Activated CD8-positive, alpha-beta T cell treated with anti-CD3 and anti-CD28 coated beads, Interleukin-2, amount 10 ng/mL, durations not matched to agents 7 days and 5 days (primary cell): Measurements from ENCODE around the gene RNF151. TPM values are rescaled to one million over a fixed set of nuclear protein-coding genes. Genes with fewer than 3 reads are reported as not detected.
"Not testable (repeated sequence)": the region's sequence is repeated elsewhere in the genome, so short reads cannot be mapped to it uniquely, and the experiment has no call there.

Source experiments
- ATAC-seq: fragments of 150-1000 bp; cut with Tn5 transposase; one replicate; pipeline ENCODE4 v1.10.0; 2021; ENCODE audit warnings: moderate library complexity
- CTCF ChIA-PET: fragments of 350-600 bp; sonication (Branson Sonifier 250); formaldehyde crosslinking; loops from one replicate; lab custom pipeline; 2021; ENCODE audit warnings: antibody characterized with exemption; lab: Charles Lee
- POLR2A ChIA-PET: fragments of 350-600 bp; sonication (Branson Sonifier 250); formaldehyde crosslinking; loops from one replicate; lab custom pipeline; 2021; ENCODE audit warnings: antibody characterized with exemption; lab: Charles Lee
- DNase-seq: peaks from one replicate; pipeline ENCODE4 v3.0.0-alpha.2; 2020
- H3K27ac Mint-ChIP-seq: one replicate; pipeline ENCODE4 v1.8.0; 2021; ENCODE audit warnings: mild to moderate bottlenecking, mixed read lengths
- H3K27me3 Mint-ChIP-seq: one replicate; pipeline ENCODE4 v1.8.0; 2021; ENCODE audit warnings: low read depth, mixed read lengths
- H3K36me3 Mint-ChIP-seq: one replicate; pipeline ENCODE4 v1.8.0; 2021; ENCODE audit warnings: low read depth, mixed read lengths
- H3K4me1 Mint-ChIP-seq: one replicate; pipeline ENCODE4 v1.8.0; 2021; ENCODE audit warnings: low read depth, mixed read lengths
- H3K4me3 Mint-ChIP-seq: one replicate; pipeline ENCODE4 v1.8.0; 2021; ENCODE audit warnings: mild to moderate bottlenecking, mixed read lengths
- H3K9me3 Mint-ChIP-seq: one replicate; pipeline ENCODE4 v1.8.0; 2022; ENCODE audit warnings: mixed read lengths; ENCODE audit not compliant: insufficient read depth
- total RNA-seq, 2 experiments: library from RNA; stranded (reverse); gene quantifications; one replicate each; pipeline ENCODE4 v1.2.3, GENCODE V29; 2021

RNF151 gene
- total RNA-seq, 2 experiments from 2014 or later: not detected

DNA sequence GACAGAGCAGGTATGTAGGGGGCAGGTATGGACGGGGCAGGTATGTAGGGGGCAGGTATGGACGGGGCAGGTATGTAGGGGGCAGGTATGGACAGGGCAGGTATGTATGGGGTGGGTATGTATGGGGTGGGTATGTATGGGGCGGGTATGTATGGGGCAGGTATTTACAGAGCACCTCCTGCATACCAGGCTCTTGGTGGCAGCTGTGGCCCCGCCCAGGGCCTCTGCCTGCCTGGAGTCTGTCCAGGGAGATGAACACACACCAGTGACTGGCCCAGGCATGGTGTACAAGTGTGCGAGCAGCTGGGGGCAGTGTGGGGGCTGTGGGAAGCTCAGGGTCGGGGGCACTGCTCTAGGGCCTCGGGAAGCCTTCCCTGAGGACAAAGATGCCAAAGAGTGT is 16.6 kb upstream of the RNF151 start:
- DNase-seq (no peak), ATAC-seq (no peak)
- Mint-ChIP-seq H3K27ac (no peak overlapping the region), H3K27me3 (no peaks in the 10 kb centered on the region), H3K9me3 (no peaks in the 10 kb centered on the region), H3K4me3 (no peak overlapping the region), H3K4me1 (no peaks in the 10 kb centered on the region), H3K36me3 (no peaks in the 10 kb centered on the region)
- ChIA-PET POLR2A (interaction anchor here (1.8 to 3.4 kb wide), 2 partner anchors 10 to 15 kb away, joined by 8 to 14 read pairs; partner anchors contain the start of genes NDUFB10 and RPS2), CTCF (no interaction called here)

- H3K9me3 Mint-ChIP-seq: no peaks in the 10 kb centered on the region
- H3K4me1 Mint-ChIP-seq: no peaks in the 10 kb centered on the region
- ChIA-PET CTCF (no interaction called here), POLR2A (interaction anchor here (1.8 to 3.4 kb wide), 2 partner anchors 10 to 15 kb away, joined by 8 to 14 read pairs; partner anchors contain the start of genes NDUFB10 and RPS2)
- no peaks in the 10 kb centered on the region for H3K27me3 Mint-ChIP-seq
- no peaks in the 10 kb centered on the region for H3K36me3 Mint-ChIP-seq
- DNase-seq (no peak), ATAC-seq (no peak)
- no peak overlapping the region for H3K27ac Mint-ChIP-seq
- no peak overlapping the region for H3K4me3 Mint-ChIP-seq
These were observed 16.1 kb upstream of the RNF151 start for GRCh38 chr16:1950559-1950958.

DNA sequence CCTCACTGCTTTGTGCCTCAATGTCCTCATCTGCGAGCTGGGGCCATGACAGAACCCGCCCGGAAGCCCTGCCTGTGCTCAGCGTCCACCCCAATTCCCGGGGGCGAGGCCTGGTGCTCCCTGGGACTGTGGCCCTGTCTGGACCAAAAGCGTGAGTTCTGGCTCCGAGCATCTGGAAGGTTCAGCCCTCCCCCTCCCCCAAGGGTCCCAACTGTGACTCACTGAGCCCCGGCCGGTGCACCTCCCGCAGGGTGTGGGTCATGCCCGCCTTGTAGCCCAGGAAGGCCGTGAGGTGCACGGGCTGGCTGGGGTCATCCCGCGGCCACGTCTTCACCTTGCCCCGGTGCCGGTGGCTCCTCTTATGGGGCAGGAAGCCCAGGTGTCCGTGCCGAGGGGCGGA is 12.9 kb upstream of the RNF151 start:
- ATAC-seq (no peak), DNase-seq (no peak)
- no peaks in the 10 kb centered on the region for H3K9me3 Mint-ChIP-seq
- H3K27me3 Mint-ChIP-seq: no peaks in the 10 kb centered on the region
- no peak overlapping the region for H3K27ac Mint-ChIP-seq
- ChIA-PET POLR2A (interaction anchor here (3.4 kb wide), 1 partner anchor 12 kb away, joined by 14 read pairs; the partner anchor contains the start of gene RPS2), CTCF (no interaction called here)
- no peaks in the 10 kb centered on the region for H3K4me1 Mint-ChIP-seq
- no peaks in the 10 kb centered on the region for H3K36me3 Mint-ChIP-seq
- H3K4me3 Mint-ChIP-seq: no peak overlapping the region

DNA sequence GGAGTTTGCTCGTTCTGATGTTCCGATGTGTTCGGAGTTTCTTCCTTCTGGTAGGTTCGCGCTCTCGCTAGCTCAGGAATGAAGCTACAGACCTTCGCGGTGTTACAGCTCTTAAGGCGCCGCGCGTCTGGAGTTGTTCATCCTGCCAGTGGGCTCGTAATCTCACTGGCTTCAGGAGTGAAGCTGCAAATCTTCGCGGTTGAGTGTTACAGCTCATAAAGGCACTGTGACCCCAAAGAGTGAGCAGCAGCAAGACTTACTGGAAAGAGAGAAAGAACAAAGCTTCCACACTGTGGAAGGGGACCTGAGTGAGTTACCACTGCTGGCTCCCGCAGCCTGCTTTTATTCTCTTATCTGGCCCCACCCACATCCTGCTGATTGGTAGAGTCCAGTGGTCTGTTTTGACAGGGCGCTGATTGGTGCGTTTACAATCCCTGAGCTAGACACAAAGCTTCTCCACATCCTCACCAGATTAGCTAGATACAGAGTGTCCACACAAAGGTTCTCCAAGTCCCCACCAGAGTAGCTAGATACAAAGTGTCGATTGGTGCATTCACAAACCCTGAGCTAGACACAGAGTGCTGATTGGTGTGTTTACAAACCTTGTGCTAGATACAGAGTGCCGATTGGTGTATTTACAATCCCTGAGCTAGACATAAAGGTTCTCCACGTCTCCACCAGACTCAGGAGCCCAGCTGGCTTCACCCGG is 9.1 kb upstream of the RNF151 start:
- DNase-seq, H3K4me3 Mint-ChIP-seq, ATAC-seq, POLR2A ChIA-PET, H3K9me3 Mint-ChIP-seq, H3K27me3 Mint-ChIP-seq, H3K27ac Mint-ChIP-seq, CTCF ChIA-PET: not testable (repeated sequence)
- Mint-ChIP-seq H3K4me1 (peaks cover 30% of the 10 kb centered on the region), H3K36me3 (peaks cover 24% of the 10 kb centered on the region)

DNA sequence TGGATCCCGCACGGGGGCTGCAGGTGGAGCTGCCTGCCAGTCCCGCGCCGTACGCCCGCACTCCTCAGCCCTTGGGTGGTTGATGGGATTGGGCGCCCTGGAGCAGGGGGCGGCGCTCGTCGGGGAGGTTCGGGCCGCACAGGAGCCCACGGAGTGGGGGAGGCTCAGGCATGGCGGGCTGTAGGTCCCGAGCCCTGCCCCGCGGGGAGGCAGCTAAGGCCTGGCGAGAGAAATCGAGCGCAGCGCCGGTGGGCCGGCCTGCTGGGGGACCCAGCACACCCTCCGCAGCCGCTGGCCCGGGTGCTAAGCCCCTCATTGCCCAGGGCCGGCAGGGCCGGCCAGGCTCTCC is 8.5 kb upstream of the RNF151 start:
- H3K36me3 Mint-ChIP-seq: peaks cover 29% of the 10 kb centered on the region
- H3K27ac Mint-ChIP-seq, ATAC-seq, H3K9me3 Mint-ChIP-seq, H3K27me3 Mint-ChIP-seq, DNase-seq, CTCF ChIA-PET, H3K4me3 Mint-ChIP-seq, POLR2A ChIA-PET: not testable (repeated sequence)
- peaks cover 35% of the 10 kb centered on the region for H3K4me1 Mint-ChIP-seq

DNA sequence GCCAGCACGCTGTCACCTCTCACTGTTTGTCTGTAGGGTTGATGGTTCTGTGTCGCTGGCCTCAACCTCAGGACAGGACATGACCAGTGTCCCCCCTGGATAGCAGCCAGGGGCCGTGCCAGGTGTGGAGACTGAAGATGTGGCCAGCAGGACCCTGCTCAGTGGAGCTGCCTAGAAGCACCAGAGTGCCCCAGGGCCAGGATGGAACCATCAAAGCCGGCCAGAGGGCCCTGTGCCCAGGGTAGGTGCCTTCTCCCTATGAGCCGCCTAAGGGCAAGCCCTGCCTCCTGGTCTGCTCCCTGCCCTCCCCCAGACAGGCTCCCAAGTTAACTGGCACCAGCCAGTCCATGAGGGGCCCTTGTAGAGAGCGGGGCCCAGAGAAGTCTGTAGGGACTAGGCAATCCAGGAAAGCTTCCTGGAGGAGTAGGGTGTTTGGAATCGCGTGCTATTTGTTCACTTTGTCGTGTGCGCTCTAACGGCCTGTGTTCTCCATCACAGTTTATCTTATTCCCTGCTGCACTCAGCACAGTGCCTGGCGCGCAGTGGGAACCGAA is 7.9 kb upstream of the RNF151 start:
- H3K4me1 Mint-ChIP-seq: peaks cover 40% of the 10 kb centered on the region

DNA sequence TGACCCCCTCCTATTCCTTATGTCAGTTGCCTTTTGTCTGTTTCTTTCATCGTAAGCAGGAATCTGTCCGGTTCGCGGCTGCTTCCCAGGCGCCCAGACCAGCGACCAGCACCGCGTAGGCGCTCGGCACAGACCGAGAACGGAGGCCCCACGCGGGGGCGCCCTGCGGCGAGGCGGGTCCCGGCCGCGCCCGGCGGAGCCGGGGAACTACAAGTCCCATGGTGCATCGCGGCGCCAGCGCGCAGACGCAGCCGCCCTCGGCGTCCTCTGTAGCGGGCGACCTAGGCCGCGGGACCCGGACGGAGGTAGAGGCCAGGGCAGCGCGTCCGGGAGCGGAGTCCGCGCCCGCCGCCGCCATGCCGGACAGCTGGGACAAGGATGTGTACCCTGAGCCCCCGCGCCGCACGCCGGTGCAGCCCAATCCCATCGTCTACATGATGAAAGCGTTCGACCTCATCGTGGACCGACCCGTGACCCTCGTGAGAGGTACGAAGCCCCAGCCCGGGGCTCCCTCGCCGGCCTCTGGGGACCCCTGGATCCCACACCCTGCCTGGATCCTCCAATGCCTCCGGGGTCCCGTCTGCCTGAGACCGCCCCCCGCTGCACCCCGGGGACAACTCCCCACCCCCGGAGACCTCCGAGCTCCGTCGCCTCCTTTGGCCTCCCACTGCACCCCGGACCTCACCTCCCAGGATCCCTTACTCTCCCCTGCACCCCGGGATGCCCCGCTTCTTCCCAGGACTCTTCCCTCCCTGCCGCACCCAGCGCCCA is 7.2 kb upstream of the RNF151 start, which contains the start of gene NDUFB10:
TSS of gene NDUFB10 (plus strand) at position 270 of the 771 bp plus-strand sequence. CDS start at position 357, 87 bp downstream.
- Mint-ChIP-seq H3K9me3 (no peaks in the 10 kb centered on the region), H3K4me1 (peaks cover 45% of the 10 kb centered on the region), H3K4me3 (peak within 1 kb of the TSS; percentile 95), H3K27me3 (no peaks in the 10 kb centered on the region), H3K36me3 (peaks cover 41% of the 10 kb centered on the region), H3K27ac (peak within 1 kb of the TSS; percentile 95)
- DNase-seq (peak; percentile 92), ATAC-seq (peak; percentile 76)
- CTCF ChIA-PET: interaction anchor here (1.4 kb wide), 1 partner anchor 16 kb away, joined by 4 read pairs; the partner anchor contains the start of gene MSRB1
- POLR2A ChIA-PET: interaction anchor here (1.0 to 2.5 kb wide), 4 partner anchors 9 to 190 kb away, joined by 3 to 19 read pairs (median 8); partner anchors contain the start of genes MSRB1 and TBL3

More for the DNA sequence above, 7.9 kb upstream of the RNF151 start:
- H3K9me3 Mint-ChIP-seq: no peaks in the 10 kb centered on the region
- peaks cover 36% of the 10 kb centered on the region for H3K36me3 Mint-ChIP-seq
- no peak for ATAC-seq
- POLR2A ChIA-PET: interaction anchor here (2.5 kb wide), 1 partner anchor 12 kb away, joined by 19 read pairs; the partner anchor contains the start of gene TBL3
- peak overlapping the region; percentile 95 for H3K4me3 Mint-ChIP-seq
- no peaks in the 10 kb centered on the region for H3K27me3 Mint-ChIP-seq
- peak overlapping the region; percentile 95 for H3K27ac Mint-ChIP-seq
- no peak for DNase-seq
- CTCF ChIA-PET: no interaction called here

GRCh38 chr16:1960665-1961630 is 5.7 kb upstream of the RNF151 start:
- H3K27ac Mint-ChIP-seq: peak overlapping the region; percentile 95
- ChIA-PET CTCF (interaction anchor here (0.9 to 1.5 kb wide), 4 partner anchors 11 to 255 kb away, joined by 3 to 5 read pairs (median 4); partner anchors contain the start of genes MAPK8IP3, MSRB1 and TBL3), POLR2A (interaction anchor here (0.6 to 2.5 kb wide), 9 partner anchors 10 to 784 kb away, joined by 3 to 19 read pairs (median 3); partner anchors contain the start of genes MSRB1, TBL3 and TRAF7)
- H3K4me3 Mint-ChIP-seq: peak overlapping the region; percentile 95
- peaks cover 50% of the 10 kb centered on the region for H3K4me1 Mint-ChIP-seq
- H3K9me3 Mint-ChIP-seq: no peaks in the 10 kb centered on the region
- DNase-seq: peak; percentile 40
- H3K36me3 Mint-ChIP-seq: peaks cover 50% of the 10 kb centered on the region
- H3K27me3 Mint-ChIP-seq: no peaks in the 10 kb centered on the region
- ATAC-seq: no peak

DNA sequence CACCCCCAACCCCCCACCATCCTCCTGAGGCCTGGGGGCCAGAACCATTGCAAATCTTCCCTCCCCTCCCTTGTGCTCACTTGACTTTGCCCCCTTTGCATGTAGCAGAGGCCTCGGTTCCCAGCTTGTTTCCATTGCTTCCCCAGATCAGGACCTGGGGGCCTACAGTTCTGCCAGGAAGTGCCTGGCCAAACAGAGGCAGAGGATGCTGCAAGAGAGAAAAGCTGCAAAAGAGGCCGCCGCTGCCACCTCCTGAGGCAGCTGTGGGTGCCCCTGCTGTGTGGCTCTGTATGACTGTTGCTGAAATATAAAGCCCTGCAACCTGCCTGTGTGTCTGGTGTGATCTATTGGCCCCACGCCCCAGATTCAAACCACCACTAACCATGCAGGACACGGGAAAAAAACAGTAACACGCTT is 5.0 kb upstream of the RNF151 start:
- ATAC-seq (no peak), DNase-seq (peak; percentile 35)
- Mint-ChIP-seq H3K27me3 (no peaks in the 10 kb centered on the region), H3K4me1 (peaks cover 51% of the 10 kb centered on the region), H3K4me3 (peak overlapping the region; percentile 96), H3K36me3 (peaks cover 50% of the 10 kb centered on the region), H3K9me3 (no peaks in the 10 kb centered on the region), H3K27ac (peak overlapping the region; percentile 95)
- POLR2A ChIA-PET: interaction anchor here (0.6 to 1.3 kb wide), 4 partner anchors 9 to 783 kb away, joined by 3 to 6 read pairs (median 3); partner anchors contain the start of gene TRAF7
- CTCF ChIA-PET: interaction anchor here (0.9 to 1.3 kb wide), 2 partner anchors 10 to 256 kb away, joined by 3 to 4 read pairs; partner anchors contain the start of genes MAPK8IP3 and TBL3
